Panc1 (cell line): ENCODE results near the gene HPRT1. TPM values are rescaled to one million over a fixed set of nuclear protein-coding genes. Genes with fewer than 3 reads are reported as not detected.

ENCODE experiments used
- ATAC-seq: fragments of 200-7000 bp; cut with Tn5 transposase; 2 replicates; pipeline ENCODE4 v1.9.1; 2020; ENCODE audit warnings: mild to moderate bottlenecking, moderate library complexity
- BruUV-seq: library from RNA; stranded (reverse); fragments of 400-500 nt; replicated peaks from 2 replicates; lab custom pipeline; 2021; lab: Mats Ljungman, UMichigan
- CTCF ChIA-PET: fragments of 300-600 bp; sonication (Branson Sonifier 250); formaldehyde crosslinking; loops from one replicate; lab custom pipeline; 2022; ENCODE audit warnings: antibody characterized with exemption; lab: Charles Lee
- POLR2A ChIA-PET: fragments of 300-600 bp; sonication (Branson Sonifier 250); formaldehyde crosslinking; loops from one replicate; lab custom pipeline; 2022; ENCODE audit warnings: antibody characterized with exemption; lab: Charles Lee
- DNase-seq: peaks from one replicate; pipeline ENCODE4 v3.0.0-alpha.2; 2010; ENCODE audit warnings: low read depth, low spot score
- H3K27ac ChIP-seq: 2 replicates; pipeline ENCODE4 v1.5.1; 2011; ENCODE audit warnings: mild to moderate bottlenecking, low read length, inconsistent platforms
- H3K27me3 ChIP-seq: fragments of 200-500 bp; sonication (Bioruptor generic); 2 replicates; pipeline ENCODE4 v1.6.0; 2014; ENCODE audit warnings: low read length, inconsistent platforms; ENCODE audit not compliant: control insufficient read depth, insufficient read depth
- H3K36me3 ChIP-seq: fragments of 200-500 bp; sonication (Bioruptor generic); 2 replicates; pipeline ENCODE4 v1.5.1; 2014; ENCODE audit warnings: inconsistent platforms, mild to moderate bottlenecking, low read length, moderate library complexity; ENCODE audit not compliant: control insufficient read depth, insufficient read depth
- H3K4me1 ChIP-seq: 2 replicates; pipeline ENCODE4 v1.5.1; 2011; ENCODE audit warnings: inconsistent platforms, mild to moderate bottlenecking, low read length, moderate library complexity; ENCODE audit not compliant: control insufficient read depth, insufficient read depth
- H3K4me3 ChIP-seq, 2 experiments: 2 replicates each; pipeline ENCODE4 v1.5.1; 2011 to 2012; ENCODE audit warnings: low read depth in 2 of 2, low read length in 2 of 2, mild to moderate bottlenecking in 2 of 2, inconsistent platforms in 1 of 2, moderate library complexity in 1 of 2
- H3K9me3 ChIP-seq: fragments of 200-500 bp; sonication (Bioruptor generic); 2 replicates; pipeline ENCODE4 v1.5.1; 2014; ENCODE audit warnings: low read depth, mild to moderate bottlenecking, inconsistent platforms, low read length, moderate library complexity; ENCODE audit not compliant: control insufficient read depth, insufficient read depth
- CTCF ChIP-seq: fragments of 450-650 bp; IDR thresholded peaks from 2 replicates; pipeline ENCODE4 v1.5.1; 2017; ENCODE audit warnings: mild to moderate bottlenecking
- POLR2AphosphoS5 ChIP-seq: IDR thresholded peaks from 2 replicates; pipeline ENCODE4 v1.6.1; 2012; ENCODE audit warnings: mild to moderate bottlenecking, low read depth, low read length, moderate library complexity
- REST ChIP-seq, 2 experiments: IDR thresholded peaks; 2 replicates each; pipeline ENCODE4 v1.6.1; 2011 to 2012; ENCODE audit warnings: low read depth in 2 of 2, control low read depth in 1 of 2, low read length in 1 of 2, mild to moderate bottlenecking in 1 of 2, moderate library complexity in 1 of 2; ENCODE audit not compliant: insufficient read depth in 1 of 2
- SIN3A ChIP-seq: IDR thresholded peaks from 2 replicates; pipeline ENCODE4 v1.6.1; 2012; ENCODE audit warnings: low read depth, mild to moderate bottlenecking, low read length, moderate library complexity, borderline replicate concordance; ENCODE audit not compliant: insufficient read depth
- TCF7L2 ChIP-seq: IDR thresholded peaks from 2 replicates; pipeline ENCODE4 v1.6.1; 2011; ENCODE audit warnings: mild to moderate bottlenecking, low read depth, low read length, inconsistent platforms
- in situ Hi-C: cut with HindIII; loops from 2 replicates; pipeline ENCODE4 v1.10.0; 2016; ENCODE audit warnings: low sequenced_read_pairs, low pct_unique_long_range_greater_than_20kb
- intact Hi-C: fragments of 100-400 bp; cut with micrococcal nuclease; formaldehyde crosslinking; loops from one replicate; pipeline ENCODE4 v1.10.0; 2022; ENCODE audit not compliant: unreplicated experiment
- total RNA-seq: library from RNA; stranded (reverse); gene quantifications from one replicate; pipeline ENCODE4 v1.2.1, GENCODE V29; 2021; ENCODE audit not compliant: unreplicated experiment

Gene HPRT1
- total RNA-seq, 1 experiment from 2014 or later, result 77.1 TPM

DNA sequence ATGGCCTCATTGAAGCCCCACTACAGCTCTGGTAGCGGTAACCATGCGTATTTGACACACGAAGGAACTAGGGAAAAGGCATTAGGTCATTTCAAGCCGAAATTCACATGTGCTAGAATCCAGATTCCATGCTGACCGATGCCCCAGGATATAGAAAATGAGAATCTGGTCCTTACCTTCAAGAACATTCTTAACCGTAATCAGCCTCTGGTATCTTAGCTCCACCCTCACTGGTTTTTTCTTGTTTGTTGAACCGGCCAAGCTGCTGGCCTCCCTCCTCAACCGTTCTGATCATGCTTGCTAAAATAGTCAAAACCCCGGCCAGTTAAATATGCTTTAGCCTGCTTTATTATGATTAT lies 876 bp downstream of the HPRT1 start:
- peak overlapping the region; percentile 78 to 80 for H3K4me3 ChIP-seq
- in situ Hi-C loops, result no loop called here
- ChIA-PET CTCF (no interaction called here), POLR2A (no interaction called here)
- H3K36me3 ChIP-seq, result no peaks in the 10 kb centered on the region
- H3K27me3 ChIP-seq, result no peaks in the 10 kb centered on the region
- H3K9me3 ChIP-seq, result no peaks in the 10 kb centered on the region
- intact Hi-C loops, result no loop called here
- DNase-seq (no peak), ATAC-seq (peak; percentile 24; the same call in 1 of the 2 replicates)
- H3K4me1 ChIP-seq, result peaks cover 5% of the 10 kb centered on the region; the same call in 1 of the 2 replicates
- no peak for TF ChIP-seq TCF7L2
- no peak for TF ChIP-seq SIN3A
- TF ChIP-seq CTCF, result no peak
- TF ChIP-seq POLR2AphosphoS5, result no peak
- TF ChIP-seq REST (IDR thresholded peaks at IDR 0.05; ENCODE audit: insufficient read depth in 1 of 2, low read depth in 2 of 2, low read length in 1 of 2), result no peak
- peak overlapping the region; percentile 74 for H3K27ac ChIP-seq
- no TSS peak for BruUV-seq

- intact Hi-C loops (no loop called here), in situ Hi-C loops (no loop called here)
- H3K4me3 ChIP-seq, result peak overlapping the region; percentile 78 to 80
- ChIA-PET POLR2A (no interaction called here), CTCF (no interaction called here)
- TSS peak; percentile 71 for BruUV-seq
- ATAC-seq (no peak), DNase-seq (no peak)
- H3K4me1 ChIP-seq, result peaks cover 5% of the 10 kb centered on the region; the same call in 1 of the 2 replicates
- no peaks in the 10 kb centered on the region for H3K27me3 ChIP-seq
- TF ChIP-seq REST (IDR thresholded peaks at IDR 0.05; ENCODE audit: insufficient read depth in 1 of 2, low read depth in 2 of 2, low read length in 1 of 2), result no peak
- TF ChIP-seq CTCF, result no peak
- TF ChIP-seq TCF7L2, result no peak
- no peak for TF ChIP-seq POLR2AphosphoS5
- TF ChIP-seq SIN3A, result no peak
- H3K27ac ChIP-seq, result peak overlapping the region; percentile 74; the same call in 1 of the 2 replicates
- H3K9me3 ChIP-seq, result no peaks in the 10 kb centered on the region
- no peaks in the 10 kb centered on the region for H3K36me3 ChIP-seq
Observed at GRCh38 chrX:134461437-134461836, 1.5 kb downstream of the HPRT1 start.
